Epidermal melanocyte (primary cell): ENCODE results near the gene MAGEB18.

Experiments used
- DNase-seq: peaks from one replicate; pipeline ENCODE4 v3.0.0; 2011; ENCODE audit warnings: low spot score; ENCODE audit not compliant: insufficient read length

The MAGEB18 gene

GRCh38 chrX:26138274-26138673, at the start of gene MAGEB18:
MAGEB18 (plus strand) TSS chrX:26138343; CDS start chrX:26138986, 643 bp downstream.
- no peak for DNase-seq

GRCh38 chrX:26100421-26100920, 37.7 kb upstream of the MAGEB18 start:
- DNase-seq = no peak

DNA sequence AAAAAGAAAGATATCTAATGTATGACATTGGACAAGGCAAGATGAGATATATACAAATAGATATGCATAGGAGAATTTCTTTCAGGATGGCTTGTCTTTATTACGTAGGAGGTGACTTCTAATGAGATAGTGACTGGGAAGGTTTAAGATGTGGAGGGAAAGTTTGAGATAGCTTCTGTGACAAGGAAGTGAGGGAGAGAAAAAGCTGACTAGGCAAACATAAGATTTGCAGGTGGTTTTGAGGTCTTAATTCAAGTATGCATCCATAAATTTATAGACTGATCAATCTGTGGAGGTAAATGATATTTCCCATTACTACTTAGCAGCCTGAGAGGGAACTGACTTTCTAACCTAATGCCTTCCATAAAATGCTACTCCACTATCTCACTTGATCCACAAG, 29.0 kb upstream of the MAGEB18 start:
- DNase-seq = no peak

GRCh38 chrX:26146024-26146423, 7.9 kb downstream of the MAGEB18 start:
- no peak for DNase-seq

DNA sequence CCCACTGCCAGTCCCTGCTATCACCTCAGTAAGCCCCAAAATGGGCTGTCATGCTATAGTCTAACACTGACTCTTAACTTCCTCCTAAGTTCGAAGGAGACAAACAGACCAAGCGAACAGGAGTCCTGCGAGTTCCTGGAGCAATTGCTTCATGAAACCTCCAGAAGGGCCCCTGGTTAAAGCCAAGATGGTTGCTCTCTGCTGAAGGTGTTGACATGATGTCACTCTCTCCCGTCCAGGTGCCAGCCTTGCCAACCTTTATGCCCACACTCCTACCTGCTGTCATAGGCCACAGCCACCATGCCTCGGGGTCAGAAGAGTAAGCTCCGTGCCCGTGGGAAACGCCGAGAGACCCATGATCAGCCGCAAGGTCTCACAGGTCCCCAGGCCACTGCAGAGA, 22.2 kb downstream of the MAGEB18 start, which contains the start of gene MAGEB6B:
Gene MAGEB6B (plus strand): TSS at position 301 of the 400 bp plus-strand sequence. CDS start 0 bp downstream, at position 301.
- no peak for DNase-seq
